ENCODE data around the gene PTGS2.

GRCh38 chr1:186671136-186671825, 8.9 kb downstream of the PTGS2 start:
- TF ChIP-seq CTCF (IDR thresholded peaks at IDR 0.05 in 2 of 3, conservative IDR thresholded peaks at IDR 0.05 in 1 of 3; ENCODE audit: control insufficient read depth in 2 of 3, extremely low read depth in 1 of 3, insufficient read depth in 1 of 3, low read depth in 3 of 3, low read length in 3 of 3), result no peak
- no peak for TF ChIP-seq NR2C2 (IDR thresholded peaks at IDR 0.05; ENCODE audit: borderline replicate concordance, control insufficient read depth, insufficient read length, low read depth)
- TF ChIP-seq SRF (IDR thresholded peaks at IDR 0.05; ENCODE audit: low read depth in 2 of 2, low read length in 2 of 2), result no peak
- TF ChIP-seq SIN3A (IDR thresholded peaks at IDR 0.05; ENCODE audit: low read depth, low read length), result no peak
- TF ChIP-seq FOXK2 (IDR thresholded peaks at IDR 0.05), result no peak
- TF ChIP-seq MLLT1 (IDR thresholded peaks at IDR 0.05), result no peak
- no peak for TF ChIP-seq HDAC2 (IDR thresholded peaks at IDR 0.05)
- TF ChIP-seq MAX (IDR thresholded peaks at IDR 0.05; ENCODE audit: low read depth, low read length), result no peak
- no peak for TF ChIP-seq SUZ12 (IDR thresholded peaks at IDR 0.05; ENCODE audit: unreplicated experiment)
- no peak for TF ChIP-seq SREBF2 (IDR thresholded peaks at IDR 0.05; ENCODE audit: low read length)
